Measurements from ENCODE around the gene XYLT1. TPM values are rescaled to one million over a fixed set of nuclear protein-coding genes. Genes with fewer than 3 reads are reported as not detected.

XYLT1 gene
- polyA plus RNA-seq, 1 of the 3 experiments (the other 2 are of a cell fraction): 17.6 TPM

DNA sequence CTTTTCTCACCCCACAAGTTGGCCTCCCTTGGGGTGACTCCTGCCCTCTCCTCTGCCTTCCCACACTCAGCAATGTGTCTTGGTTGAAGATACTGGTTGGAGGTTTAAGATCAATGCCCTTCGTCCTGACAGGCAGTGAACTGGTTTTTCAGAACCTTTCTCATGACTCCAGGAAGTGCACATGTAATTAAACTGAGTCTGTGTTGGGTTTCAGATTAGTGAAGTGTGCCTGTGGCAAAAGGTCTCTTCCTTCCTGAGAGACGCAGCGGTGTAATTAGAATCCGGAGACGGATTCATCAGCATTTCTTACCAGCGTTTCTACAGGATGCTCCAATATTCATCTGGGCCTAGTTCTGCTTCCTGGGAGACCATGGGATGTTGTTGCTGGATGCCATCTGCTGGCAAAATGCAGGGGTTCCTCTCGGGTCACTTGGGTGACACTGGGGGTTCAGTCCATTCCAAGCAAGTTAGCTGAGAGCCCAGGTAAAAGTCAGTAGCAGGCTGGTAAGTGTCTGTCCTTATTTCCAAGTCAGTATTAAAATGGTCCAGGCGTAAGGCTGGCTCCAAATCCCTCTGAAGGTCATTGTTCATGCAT is 233.3 kb downstream of the XYLT1 start:
- TF ChIP-seq POLR2AphosphoS5 (IDR thresholded peaks at IDR 0.05; ENCODE audit: low read depth, low read length) (no peak), JUND (IDR thresholded peaks at IDR 0.05) (no peak), ELF1 (IDR thresholded peaks at IDR 0.05) (no peak), TCF12 (IDR thresholded peaks at IDR 0.05) (no peak), GATA2 (CRISPR knock-in tag; IDR thresholded peaks at IDR 0.05) (no peak), MEF2A (IDR thresholded peaks at IDR 0.05; ENCODE audit: borderline replicate concordance, low read depth) (no peak), NFIC (IDR thresholded peaks at IDR 0.05; ENCODE audit: borderline replicate concordance) (no peak), MXI1 (IDR thresholded peaks at IDR 0.05; ENCODE audit: low read depth, low read length) (no peak), FOSL2 (IDR thresholded peaks at IDR 0.05; ENCODE audit: borderline replicate concordance, low read depth) (no peak), RAD21 (IDR thresholded peaks at IDR 0.05; ENCODE audit: low read length) (no peak), CHD2 (IDR thresholded peaks at IDR 0.05; ENCODE audit: low read length, partially characterized antibody) (no peak)
- TF ChIP-seq, protein P1, sequence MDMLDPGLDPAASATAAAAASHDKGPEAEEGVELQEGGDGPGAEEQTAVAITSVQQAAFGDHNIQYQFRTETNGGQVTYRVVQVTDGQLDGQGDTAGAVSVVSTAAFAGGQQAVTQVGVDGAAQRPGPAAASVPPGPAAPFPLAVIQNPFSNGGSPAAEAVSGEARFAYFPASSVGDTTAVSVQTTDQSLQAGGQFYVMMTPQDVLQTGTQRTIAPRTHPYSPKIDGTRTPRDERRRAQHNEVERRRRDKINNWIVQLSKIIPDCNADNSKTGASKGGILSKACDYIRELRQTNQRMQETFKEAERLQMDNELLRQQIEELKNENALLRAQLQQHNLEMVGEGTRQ (IDR thresholded peaks at IDR 0.05; ENCODE audit: borderline replicate concordance, low read depth, low read length): no peak
- TF ChIP-seq, protein P2, sequence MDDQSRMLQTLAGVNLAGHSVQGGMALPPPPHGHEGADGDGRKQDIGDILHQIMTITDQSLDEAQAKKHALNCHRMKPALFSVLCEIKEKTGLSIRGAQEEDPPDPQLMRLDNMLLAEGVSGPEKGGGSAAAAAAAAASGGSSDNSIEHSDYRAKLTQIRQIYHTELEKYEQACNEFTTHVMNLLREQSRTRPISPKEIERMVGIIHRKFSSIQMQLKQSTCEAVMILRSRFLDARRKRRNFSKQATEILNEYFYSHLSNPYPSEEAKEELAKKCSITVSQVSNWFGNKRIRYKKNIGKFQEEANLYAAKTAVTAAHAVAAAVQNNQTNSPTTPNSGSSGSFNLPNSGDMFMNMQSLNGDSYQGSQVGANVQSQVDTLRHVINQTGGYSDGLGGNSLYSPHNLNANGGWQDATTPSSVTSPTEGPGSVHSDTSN (IDR thresholded peaks at IDR 0.05): no peak
- TF ChIP-seq, protein P3, sequence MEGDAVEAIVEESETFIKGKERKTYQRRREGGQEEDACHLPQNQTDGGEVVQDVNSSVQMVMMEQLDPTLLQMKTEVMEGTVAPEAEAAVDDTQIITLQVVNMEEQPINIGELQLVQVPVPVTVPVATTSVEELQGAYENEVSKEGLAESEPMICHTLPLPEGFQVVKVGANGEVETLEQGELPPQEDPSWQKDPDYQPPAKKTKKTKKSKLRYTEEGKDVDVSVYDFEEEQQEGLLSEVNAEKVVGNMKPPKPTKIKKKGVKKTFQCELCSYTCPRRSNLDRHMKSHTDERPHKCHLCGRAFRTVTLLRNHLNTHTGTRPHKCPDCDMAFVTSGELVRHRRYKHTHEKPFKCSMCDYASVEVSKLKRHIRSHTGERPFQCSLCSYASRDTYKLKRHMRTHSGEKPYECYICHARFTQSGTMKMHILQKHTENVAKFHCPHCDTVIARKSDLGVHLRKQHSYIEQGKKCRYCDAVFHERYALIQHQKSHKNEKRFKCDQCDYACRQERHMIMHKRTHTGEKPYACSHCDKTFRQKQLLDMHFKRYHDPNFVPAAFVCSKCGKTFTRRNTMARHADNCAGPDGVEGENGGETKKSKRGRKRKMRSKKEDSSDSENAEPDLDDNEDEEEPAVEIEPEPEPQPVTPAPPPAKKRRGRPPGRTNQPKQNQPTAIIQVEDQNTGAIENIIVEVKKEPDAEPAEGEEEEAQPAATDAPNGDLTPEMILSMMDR (IDR thresholded peaks at IDR 0.05): no peak
- DNase-seq: no peak
- H3K27me3 ChIP-seq (ENCODE audit: insufficient read depth): no peaks in the 10 kb centered on the region
- H3K9me3 ChIP-seq: no peaks in the 10 kb centered on the region
- peaks cover 0 to 16% of the 10 kb centered on the region in 2 experiments; a peak in 1 of 4 replicates for H3K4me1 ChIP-seq (ENCODE audit: control insufficient read depth in 1 of 2, insufficient read depth in 2 of 2, low read depth in 1 of 2, low read length in 1 of 2)
- H3K79me2 ChIP-seq (ENCODE audit: insufficient read depth): peaks cover 97% of the 10 kb centered on the region
- ChIA-PET CTCF (interaction anchor here (1.2 kb wide), 1 partner anchor 18 kb away, joined by 3 read pairs; no protein-coding TSS in a partner anchor), POLR2A (no interaction called here)
- H3K27ac ChIP-seq (ENCODE audit: low read depth in 2 of 2, low read length in 1 of 2): no peak overlapping the region; a peak in 1 of 4 replicates
- no peak overlapping the region for H3K9ac ChIP-seq
- H2AFZ ChIP-seq (ENCODE audit: low read depth): no peak overlapping the region
- no peak overlapping the region for H3K4me2 ChIP-seq
- peaks cover 33% of the 10 kb centered on the region for H3F3A ChIP-seq (replicated peaks; ENCODE audit: insufficient read depth)
- peaks cover 0 to 54% of the 10 kb centered on the region in 2 experiments for H3K36me3 ChIP-seq (replicated peaks in 1 of 2; ENCODE audit: control insufficient read depth in 1 of 2, insufficient read depth in 2 of 2, low read length in 1 of 2)
- no peak overlapping the region for H3K4me3 ChIP-seq (ENCODE audit: low read depth in 2 of 2, low read length in 1 of 2)
- H4K20me1 ChIP-seq (ENCODE audit: insufficient read depth): peaks cover 98% of the 10 kb centered on the region
- WGBS (ENCODE audit: low lambda C conversion rate): 91% methylated on average over 8 of the region's 8 CpGs
- no peaks in the 10 kb centered on the region for H3K9me2 ChIP-seq

Data from SK-N-SH (cell line).